Gastrocnemius medialis (tissue), 4 donors: ENCODE measurements around the gene SNAPC4.

Source experiments
- POLR2A ChIP-seq, 2 donors: fragments of 450-650 bp; IDR thresholded peaks; one replicate each; pipeline ENCODE4 v1.6.1; 2017; ENCODE audit warnings: antibody characterized with exemption in 2 of 2, mild to moderate bottlenecking in 2 of 2, moderate library complexity in 2 of 2
- TF ChIP-seq, protein P1 (sequence below), 5 experiments: fragments of 450-650 bp in 3 of 5; fragments of 200-600 bp in 2 of 5; sonication (generic) in 2 of 5; IDR thresholded peaks in 4 of 5; conservative IDR thresholded peaks in 1 of 5; 1 replicate in 4 of 5; 2 replicates in 1 of 5; pipeline ENCODE4 v1.5.1; 2016 to 2019; ENCODE audit warnings: antibody characterized with exemption in 5 of 5, mild to moderate bottlenecking in 3 of 5, moderate library complexity in 3 of 5

DNA sequence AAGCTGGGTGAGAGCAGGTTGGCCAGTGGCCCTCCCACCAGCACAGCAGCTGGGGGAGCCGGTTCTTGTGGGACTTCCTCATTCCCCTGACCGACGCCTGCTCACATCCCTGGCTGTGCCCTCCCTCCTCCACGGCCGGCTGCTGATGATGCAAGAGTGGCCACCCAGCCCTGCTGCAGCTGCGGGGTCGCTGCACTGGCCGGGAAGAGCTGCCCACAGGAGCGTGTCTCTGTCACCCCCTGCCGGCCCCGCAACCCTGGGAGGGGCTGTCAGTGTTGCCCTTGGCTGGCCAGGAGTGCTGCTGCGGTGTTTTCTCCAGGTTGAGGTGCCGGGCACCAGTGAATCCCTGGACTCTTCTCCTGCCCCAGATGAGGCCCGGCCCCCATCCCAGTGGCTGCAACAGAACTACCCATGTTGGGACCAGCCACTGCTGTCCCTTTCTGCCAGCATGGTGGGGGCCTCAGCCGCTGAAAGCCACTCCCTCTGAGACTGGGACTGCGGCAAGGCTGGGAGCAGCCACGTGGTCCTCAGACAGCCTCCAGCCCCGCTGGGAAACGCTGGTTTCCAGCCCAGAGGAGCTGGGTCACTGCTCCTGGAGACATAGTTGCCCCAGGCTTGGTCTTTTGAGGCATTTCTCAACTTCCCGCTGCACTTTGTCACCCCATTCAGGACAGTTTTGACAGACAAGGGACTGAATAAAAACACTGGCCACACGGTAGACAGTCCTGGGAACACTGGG, 27.2 kb downstream of the SNAPC4 start:
- TF ChIP-seq, protein P1, sequence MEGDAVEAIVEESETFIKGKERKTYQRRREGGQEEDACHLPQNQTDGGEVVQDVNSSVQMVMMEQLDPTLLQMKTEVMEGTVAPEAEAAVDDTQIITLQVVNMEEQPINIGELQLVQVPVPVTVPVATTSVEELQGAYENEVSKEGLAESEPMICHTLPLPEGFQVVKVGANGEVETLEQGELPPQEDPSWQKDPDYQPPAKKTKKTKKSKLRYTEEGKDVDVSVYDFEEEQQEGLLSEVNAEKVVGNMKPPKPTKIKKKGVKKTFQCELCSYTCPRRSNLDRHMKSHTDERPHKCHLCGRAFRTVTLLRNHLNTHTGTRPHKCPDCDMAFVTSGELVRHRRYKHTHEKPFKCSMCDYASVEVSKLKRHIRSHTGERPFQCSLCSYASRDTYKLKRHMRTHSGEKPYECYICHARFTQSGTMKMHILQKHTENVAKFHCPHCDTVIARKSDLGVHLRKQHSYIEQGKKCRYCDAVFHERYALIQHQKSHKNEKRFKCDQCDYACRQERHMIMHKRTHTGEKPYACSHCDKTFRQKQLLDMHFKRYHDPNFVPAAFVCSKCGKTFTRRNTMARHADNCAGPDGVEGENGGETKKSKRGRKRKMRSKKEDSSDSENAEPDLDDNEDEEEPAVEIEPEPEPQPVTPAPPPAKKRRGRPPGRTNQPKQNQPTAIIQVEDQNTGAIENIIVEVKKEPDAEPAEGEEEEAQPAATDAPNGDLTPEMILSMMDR (IDR thresholded peaks at IDR 0.05 in 4 of 5, conservative IDR thresholded peaks at IDR 0.05 in 1 of 5): no peak
- TF ChIP-seq POLR2A (IDR thresholded peaks at IDR 0.05): no peak
